Type B pancreatic cell (in vitro differentiated cells): ENCODE data around the gene GSS. TPM values are rescaled to one million over a fixed set of nuclear protein-coding genes. Genes with fewer than 3 reads are reported as not detected.
A peak's percentile ranks its signal among the peaks of the same experiment; 100 is the strongest.

ENCODE experiments used
- DNase-seq: peaks from one replicate; pipeline ENCODE4 v3.0.0; 2021; ENCODE audit warnings: mixed read lengths; ENCODE audit not compliant: unreplicated experiment; ENCODE audit errors: extremely low spot score
- H3K27ac Mint-ChIP-seq: 2 replicates; pipeline ENCODE4 v1.8.0; 2021; ENCODE audit warnings: mild to moderate bottlenecking, mixed read lengths
- H3K27me3 Mint-ChIP-seq: 2 replicates; pipeline ENCODE4 v1.8.0; 2021; ENCODE audit warnings: mixed read lengths
- H3K36me3 Mint-ChIP-seq: 2 replicates; pipeline ENCODE4 v1.8.0; 2021; ENCODE audit warnings: mixed read lengths
- H3K4me1 Mint-ChIP-seq: one replicate; pipeline ENCODE4 v1.8.0; 2021; ENCODE audit warnings: mixed read lengths; ENCODE audit not compliant: unreplicated experiment
- H3K4me3 Mint-ChIP-seq: 2 replicates; pipeline ENCODE4 v1.8.0; 2021; ENCODE audit warnings: mild to moderate bottlenecking, mixed read lengths
- H3K9me3 Mint-ChIP-seq: 2 replicates; pipeline ENCODE4 v1.8.0; 2021; ENCODE audit warnings: mixed read lengths
- total RNA-seq: library from RNA; stranded (reverse); gene quantifications from 2 replicates; pipeline ENCODE4 v1.2.1, GENCODE V29; 2021; ENCODE audit warnings: low replicate concordance
- TF ChIP-seq, protein P1 (sequence below): fragments of 200-600 bp; sonication (generic); conservative IDR thresholded peaks from 2 replicates; pipeline ENCODE4 v1.5.0; 2021; ENCODE audit warnings: antibody characterized with exemption, mild to moderate bottlenecking

GSS gene
- total RNA-seq, 1 donor from 2014 or later: 66.4 TPM

DNA sequence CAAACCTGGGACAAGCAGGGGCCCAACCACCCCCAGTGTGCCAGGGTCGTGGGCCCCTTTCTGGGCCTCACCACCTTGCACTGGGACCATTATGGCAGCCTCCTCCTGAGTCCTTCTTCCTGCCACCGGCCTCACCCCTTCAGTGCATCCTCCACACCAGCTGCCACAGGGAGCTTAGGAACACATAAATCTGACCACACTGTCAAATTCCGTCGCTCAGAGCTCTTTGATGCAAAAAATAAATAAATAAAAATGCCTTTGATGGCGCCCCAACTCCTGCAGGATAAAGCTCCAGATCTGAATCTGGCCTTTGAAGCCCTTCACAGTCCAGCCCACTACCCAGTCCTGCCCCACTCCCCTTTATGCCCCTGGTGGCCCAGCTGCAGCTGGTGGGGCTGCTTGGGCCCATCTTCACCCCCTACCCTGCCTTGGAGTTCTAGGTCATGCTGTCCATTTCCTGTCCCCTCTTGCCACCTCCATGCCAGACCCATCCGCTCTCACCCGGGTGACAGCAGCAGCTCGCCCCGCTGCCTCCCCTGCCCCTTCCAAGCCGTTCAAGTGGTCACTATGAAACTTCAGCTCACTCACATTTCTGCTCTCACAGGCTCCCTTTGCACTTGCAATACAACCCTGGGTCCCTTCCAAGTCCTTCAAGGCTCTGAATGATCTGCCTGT is 16.1 kb upstream of the GSS start:
- TF ChIP-seq, protein P1, sequence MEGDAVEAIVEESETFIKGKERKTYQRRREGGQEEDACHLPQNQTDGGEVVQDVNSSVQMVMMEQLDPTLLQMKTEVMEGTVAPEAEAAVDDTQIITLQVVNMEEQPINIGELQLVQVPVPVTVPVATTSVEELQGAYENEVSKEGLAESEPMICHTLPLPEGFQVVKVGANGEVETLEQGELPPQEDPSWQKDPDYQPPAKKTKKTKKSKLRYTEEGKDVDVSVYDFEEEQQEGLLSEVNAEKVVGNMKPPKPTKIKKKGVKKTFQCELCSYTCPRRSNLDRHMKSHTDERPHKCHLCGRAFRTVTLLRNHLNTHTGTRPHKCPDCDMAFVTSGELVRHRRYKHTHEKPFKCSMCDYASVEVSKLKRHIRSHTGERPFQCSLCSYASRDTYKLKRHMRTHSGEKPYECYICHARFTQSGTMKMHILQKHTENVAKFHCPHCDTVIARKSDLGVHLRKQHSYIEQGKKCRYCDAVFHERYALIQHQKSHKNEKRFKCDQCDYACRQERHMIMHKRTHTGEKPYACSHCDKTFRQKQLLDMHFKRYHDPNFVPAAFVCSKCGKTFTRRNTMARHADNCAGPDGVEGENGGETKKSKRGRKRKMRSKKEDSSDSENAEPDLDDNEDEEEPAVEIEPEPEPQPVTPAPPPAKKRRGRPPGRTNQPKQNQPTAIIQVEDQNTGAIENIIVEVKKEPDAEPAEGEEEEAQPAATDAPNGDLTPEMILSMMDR: peak; percentile 46
- Mint-ChIP-seq H3K9me3 (no peaks in the 10 kb centered on the region), H3K36me3 (no peaks in the 10 kb centered on the region), H3K4me1 (no peaks in the 10 kb centered on the region), H3K27me3 (no peaks in the 10 kb centered on the region), H3K27ac (no peak overlapping the region), H3K4me3 (no peak overlapping the region)
- no peak for DNase-seq

DNA sequence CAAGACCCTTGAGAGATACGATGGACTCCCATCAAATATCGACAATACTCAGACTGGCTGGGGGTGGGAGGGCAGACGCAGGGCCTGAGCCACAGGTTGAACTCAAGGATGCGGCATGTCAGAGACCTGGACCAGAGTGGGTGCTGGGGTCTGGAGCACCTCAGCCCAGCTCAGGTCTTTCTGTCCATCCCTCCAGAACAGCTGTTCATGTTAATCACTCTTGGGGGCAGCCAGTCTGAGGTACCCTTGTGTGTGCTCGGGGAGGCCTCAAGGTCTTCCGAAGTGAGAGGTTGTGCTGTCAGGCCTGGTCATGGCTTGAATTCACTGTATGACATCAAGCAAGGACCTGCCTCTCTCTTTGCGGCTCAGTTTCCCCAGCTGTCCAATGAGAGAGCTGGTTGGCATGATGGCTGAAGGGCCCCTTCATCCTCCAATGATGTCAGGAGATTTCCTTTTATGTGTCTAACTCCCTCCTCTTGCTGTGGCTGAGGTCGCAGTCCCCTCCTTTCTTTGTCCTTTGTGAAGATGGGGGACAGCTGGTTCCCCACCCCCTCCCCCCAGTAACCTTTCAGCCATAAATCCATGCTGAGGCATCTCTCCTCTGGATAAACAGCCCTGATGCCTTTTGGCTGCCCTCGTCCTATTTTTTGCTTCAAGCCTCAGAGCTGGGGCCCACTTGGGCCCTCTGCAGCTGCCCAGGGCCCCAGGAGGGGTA is 15.4 kb upstream of the GSS start:
- no peak for DNase-seq
- no peaks in the 10 kb centered on the region for H3K9me3 Mint-ChIP-seq
- no peaks in the 10 kb centered on the region for H3K27me3 Mint-ChIP-seq
- no peaks in the 10 kb centered on the region for H3K36me3 Mint-ChIP-seq
- no peak overlapping the region for H3K27ac Mint-ChIP-seq
- no peak overlapping the region for H3K4me3 Mint-ChIP-seq
- H3K4me1 Mint-ChIP-seq: no peaks in the 10 kb centered on the region
- TF ChIP-seq, protein P1: no peak

DNA sequence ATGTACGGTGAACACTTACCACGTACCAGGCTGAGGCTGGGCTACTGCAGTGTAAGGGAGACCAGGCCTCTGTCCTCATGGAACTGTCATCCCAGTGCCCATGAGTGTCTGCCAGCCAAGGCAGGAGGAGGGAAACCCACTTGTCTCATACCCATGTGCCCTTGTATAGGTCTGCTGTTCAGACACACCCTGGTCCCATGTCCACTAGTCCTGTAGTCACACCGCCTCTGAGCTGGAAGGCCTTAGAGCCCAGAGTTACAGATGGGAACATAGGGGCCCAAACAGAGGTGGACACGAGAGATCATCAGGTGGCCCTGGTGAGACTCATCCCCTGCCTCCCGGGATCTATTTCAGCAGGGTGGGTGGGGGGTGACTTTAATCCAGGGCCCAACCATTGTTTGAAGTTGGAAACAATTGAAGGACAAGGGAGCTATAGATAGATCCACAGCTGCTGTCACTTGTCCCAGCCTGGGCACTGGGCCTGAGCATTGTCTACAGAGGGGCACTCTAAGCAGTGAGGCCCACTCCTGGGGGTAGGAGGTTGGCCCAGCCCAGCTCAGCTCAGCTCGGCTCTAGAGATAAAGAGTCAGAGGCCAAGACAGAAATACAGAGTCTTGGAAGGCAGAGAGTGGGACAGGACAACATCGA is 14.7 kb upstream of the GSS start:
- no peak for DNase-seq
- no peak overlapping the region for H3K4me3 Mint-ChIP-seq
- H3K36me3 Mint-ChIP-seq: no peaks in the 10 kb centered on the region
- no peaks in the 10 kb centered on the region for H3K9me3 Mint-ChIP-seq
- H3K27ac Mint-ChIP-seq: no peak overlapping the region
- TF ChIP-seq, protein P1: no peak
- no peaks in the 10 kb centered on the region for H3K4me1 Mint-ChIP-seq
- H3K27me3 Mint-ChIP-seq: no peaks in the 10 kb centered on the region

DNA sequence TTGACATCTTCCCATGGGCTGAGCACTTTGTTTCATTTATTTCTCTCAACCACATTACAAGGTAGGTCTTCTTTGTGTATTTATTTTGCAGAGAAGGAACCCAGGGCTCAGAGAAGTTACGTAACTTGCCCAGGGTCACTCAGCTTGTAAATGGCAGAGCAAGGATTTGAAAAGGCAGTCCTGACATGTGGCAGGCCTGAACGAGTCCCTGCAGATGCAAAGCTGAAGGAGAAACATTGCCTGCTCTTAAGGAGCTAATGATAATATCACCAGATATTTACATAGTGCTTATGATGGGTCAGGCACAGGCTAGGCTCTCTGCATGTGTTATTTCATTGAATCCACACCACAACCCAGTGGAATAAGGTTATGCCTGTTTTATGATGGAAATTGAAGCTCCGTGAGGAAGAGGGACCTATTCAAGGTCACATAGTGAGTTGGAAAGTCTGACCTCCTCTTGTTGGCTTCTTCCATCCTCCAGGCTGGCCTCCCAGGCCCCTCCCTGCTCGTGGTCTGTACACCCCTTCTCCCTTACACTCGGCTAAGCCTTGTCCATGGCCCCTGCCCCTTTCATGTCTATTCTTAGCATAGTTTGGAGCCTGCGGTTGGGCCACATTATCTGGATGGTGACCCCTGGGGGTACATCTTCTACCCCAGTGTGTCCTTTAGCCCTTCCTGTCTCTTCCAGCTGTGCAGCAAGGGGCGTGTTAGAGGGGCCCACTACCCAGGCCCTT is 12.6 kb upstream of the GSS start:
- Mint-ChIP-seq H3K4me1 (no peaks in the 10 kb centered on the region), H3K4me3 (no peak overlapping the region), H3K36me3 (no peaks in the 10 kb centered on the region), H3K27me3 (no peaks in the 10 kb centered on the region), H3K9me3 (no peaks in the 10 kb centered on the region), H3K27ac (no peak overlapping the region)
- TF ChIP-seq, protein P1: no peak
- DNase-seq: no peak

GRCh38 chr20:34967421-34967820 is 11.8 kb upstream of the GSS start:
- no peak for DNase-seq
- Mint-ChIP-seq H3K36me3 (no peaks in the 10 kb centered on the region), H3K27ac (no peak overlapping the region), H3K27me3 (no peaks in the 10 kb centered on the region), H3K9me3 (no peaks in the 10 kb centered on the region), H3K4me1 (no peaks in the 10 kb centered on the region), H3K4me3 (no peak overlapping the region)
- TF ChIP-seq, protein P1: no peak
